KMS-11 (cell line): ENCODE results near the gene LPXN.

Experiments
- H2AFZ ChIP-seq: fragments of 200-600 bp; sonication (generic); 2 replicates; pipeline ENCODE4 v1.6.1; 2016; ENCODE audit warnings: antibody characterized with exemption, mixed run types, low read depth
- H3K27ac ChIP-seq: fragments of 200-600 bp; sonication (generic); 2 replicates; pipeline ENCODE4 v1.6.1; 2016; ENCODE audit warnings: mild to moderate bottlenecking, mixed run types
- H3K27me3 ChIP-seq: fragments of 200-600 bp; sonication (generic); 2 replicates; pipeline ENCODE4 v1.6.1; 2017; ENCODE audit warnings: mild to moderate bottlenecking, low read depth, mixed run types, moderate library complexity; ENCODE audit not compliant: insufficient read depth
- H3K36me3 ChIP-seq: fragments of 200-600 bp; sonication (generic); 2 replicates; pipeline ENCODE4 v1.6.1; 2017; ENCODE audit warnings: mild to moderate bottlenecking, mixed run types; ENCODE audit not compliant: insufficient read depth
- H3K4me1 ChIP-seq: fragments of 200-600 bp; sonication (generic); 2 replicates; pipeline ENCODE4 v1.6.1; 2016; ENCODE audit warnings: mild to moderate bottlenecking, low read depth, mixed run types; ENCODE audit not compliant: poor library complexity, severe bottlenecking
- H3K4me2 ChIP-seq: fragments of 200-600 bp; sonication (generic); 2 replicates; pipeline ENCODE4 v1.7.0; 2016; ENCODE audit warnings: mild to moderate bottlenecking, mixed run types
- H3K4me3 ChIP-seq: fragments of 200-600 bp; sonication (generic); IDR thresholded peaks from 2 replicates; pipeline ENCODE4 v1.6.1; 2017; ENCODE audit warnings: low read depth, low read length, mixed read lengths; ENCODE audit not compliant: insufficient read depth
- H3K79me2 ChIP-seq: fragments of 200-600 bp; sonication (generic); 2 replicates; pipeline ENCODE4 v1.6.1; 2016; ENCODE audit warnings: low read depth, mixed run types; ENCODE audit not compliant: insufficient read depth
- H3K9ac ChIP-seq: fragments of 200-600 bp; sonication (generic); 2 replicates; pipeline ENCODE4 v1.6.1; 2016; ENCODE audit warnings: mild to moderate bottlenecking, mixed run types
- H4K20me1 ChIP-seq: fragments of 200-600 bp; sonication (generic); 2 replicates; pipeline ENCODE4 v1.6.1; 2016; ENCODE audit warnings: mild to moderate bottlenecking, mixed run types; ENCODE audit not compliant: insufficient read depth
- CTCF ChIP-seq: fragments of 200-600 bp; sonication (generic); conservative IDR thresholded peaks from 2 replicates; pipeline ENCODE4 v1.6.1; 2017; ENCODE audit warnings: low read depth, mild to moderate bottlenecking, antibody characterized with exemption, low read length, moderate library complexity, mixed read lengths

Gene LPXN

DNA sequence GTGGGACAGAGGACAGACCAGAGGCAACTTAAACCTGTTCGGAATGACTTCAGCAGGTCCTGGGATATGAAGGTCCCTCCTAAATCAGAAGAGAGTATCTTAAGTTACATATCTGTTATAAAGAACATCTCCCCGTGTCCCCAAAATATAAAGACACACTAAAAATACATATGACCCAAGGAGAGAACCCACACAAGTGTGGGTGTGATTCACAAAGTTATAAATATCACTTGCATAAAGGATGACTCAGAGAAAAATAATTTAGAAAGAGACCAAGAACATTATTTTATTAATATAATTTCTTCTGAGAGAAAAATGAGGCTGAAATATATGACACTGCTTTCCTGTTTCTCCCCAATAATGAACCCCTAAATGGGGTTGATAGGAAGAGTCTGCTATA, 82.0 kb downstream of the LPXN start:
- Histone ChIP-seq H3K4me1 (peaks cover 38% of the 10 kb centered on the region), H3K4me3 (no peak overlapping the region), H3K79me2 (no peaks in the 10 kb centered on the region), H3K4me2 (no peak overlapping the region), H4K20me1 (no peaks in the 10 kb centered on the region), H3K9ac (no peak overlapping the region), H3K27ac (no peak overlapping the region), H3K27me3 (no peaks in the 10 kb centered on the region), H3K36me3 (no peaks in the 10 kb centered on the region), H2AFZ (no peak overlapping the region)
- TF ChIP-seq CTCF, result no peak

DNA sequence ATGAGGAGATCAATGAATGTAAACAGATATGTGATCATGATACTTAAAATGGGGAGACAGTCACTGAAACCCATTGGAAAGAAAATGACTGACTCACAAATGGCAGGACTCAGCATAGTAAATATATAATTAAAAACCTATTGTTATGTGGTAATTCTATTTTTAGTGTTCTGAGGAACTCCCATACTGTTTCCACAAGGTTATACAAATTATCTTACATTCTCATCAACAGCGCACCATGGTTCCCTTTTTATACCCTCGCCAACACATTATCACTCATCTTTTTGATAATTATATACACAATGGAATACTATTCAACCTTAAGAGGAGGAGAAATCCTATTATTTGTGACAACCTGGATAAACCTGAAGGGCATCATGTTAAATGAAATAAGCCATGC, 84.8 kb downstream of the LPXN start:
- Histone ChIP-seq H3K27ac (no peak overlapping the region), H3K9ac (no peak overlapping the region), H3K79me2 (no peaks in the 10 kb centered on the region), H3K4me1 (peaks cover 23% of the 10 kb centered on the region), H4K20me1 (no peaks in the 10 kb centered on the region), H3K36me3 (no peaks in the 10 kb centered on the region), H3K27me3 (no peaks in the 10 kb centered on the region), H2AFZ (no peak overlapping the region), H3K4me2 (no peak overlapping the region), H3K4me3 (no peak overlapping the region)
- no peak for TF ChIP-seq CTCF

GRCh38 chr11:58487170-58487569, 88.5 kb downstream of the LPXN start:
- Histone ChIP-seq H3K36me3 (no peaks in the 10 kb centered on the region), H3K27me3 (no peaks in the 10 kb centered on the region), H3K79me2 (no peaks in the 10 kb centered on the region), H3K4me1 (no peaks in the 10 kb centered on the region), H4K20me1 (no peaks in the 10 kb centered on the region), H3K4me3 (no peak overlapping the region), H3K9ac (no peak overlapping the region), H3K27ac (no peak overlapping the region), H3K4me2 (no peak overlapping the region), H2AFZ (no peak overlapping the region)
- TF ChIP-seq CTCF, result no peak

DNA sequence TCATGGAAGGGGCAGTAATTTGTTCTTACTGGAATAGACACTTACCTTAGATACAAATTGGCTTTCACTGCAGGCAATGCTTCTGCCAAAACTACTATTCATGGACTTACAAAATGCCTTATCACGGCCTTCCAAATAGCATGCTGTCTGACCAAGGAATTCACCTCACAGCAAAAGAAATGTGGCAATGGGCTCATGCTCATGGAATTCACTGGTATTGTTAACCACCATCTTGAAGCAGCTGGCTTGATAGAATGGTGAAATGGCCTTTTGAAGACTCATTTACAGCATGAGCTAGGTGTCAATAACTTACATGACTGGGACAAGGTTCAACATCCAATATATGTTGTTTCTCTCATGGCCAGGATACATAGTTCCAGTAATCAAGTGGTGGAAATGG, 89.7 kb downstream of the LPXN start:
- Histone ChIP-seq H3K4me2 (no peak overlapping the region), H3K27ac (no peak overlapping the region), H3K79me2 (no peaks in the 10 kb centered on the region), H3K9ac (no peak overlapping the region), H3K36me3 (no peaks in the 10 kb centered on the region), H2AFZ (no peak overlapping the region), H3K4me1 (no peaks in the 10 kb centered on the region), H3K4me3 (no peak overlapping the region), H4K20me1 (no peaks in the 10 kb centered on the region), H3K27me3 (no peaks in the 10 kb centered on the region)
- no peak for TF ChIP-seq CTCF
